NCI-H1417 (cell line): Measurements from ENCODE around the gene PHOX2B.

Experiments used
- DNase-seq, 3 experiments: peaks; one replicate each; lab custom pipeline; 2025; lab: John Stamatoyannopoulos, UW

The PHOX2B gene

GRCh38 chr4:41748571-41749475 is at the start of gene PHOX2B:
Gene PHOX2B, minus strand, starts transcription at chr4:41748725. Its CDS starts 115 bp downstream, at chr4:41748610.
- peak in 2 of 3 experiments; percentile 45 to 62 for DNase-seq

GRCh38 chr4:41797260-41797659 is 48.7 kb upstream of the PHOX2B start:
- DNase-seq, result peak in 1 of 3 experiments; percentile 43

GRCh38 chr4:41796545-41797210 is 48.2 kb upstream of the PHOX2B start:
- DNase-seq, result peak in 1 of 3 experiments; percentile 25

GRCh38 chr4:41795796-41796385 is 47.4 kb upstream of the PHOX2B start:
- peak in 1 of 3 experiments; percentile 31 for DNase-seq

- no peak for DNase-seq
Measured at GRCh38 chr4:41792166-41792565, 43.6 kb upstream of the PHOX2B start.

DNA sequence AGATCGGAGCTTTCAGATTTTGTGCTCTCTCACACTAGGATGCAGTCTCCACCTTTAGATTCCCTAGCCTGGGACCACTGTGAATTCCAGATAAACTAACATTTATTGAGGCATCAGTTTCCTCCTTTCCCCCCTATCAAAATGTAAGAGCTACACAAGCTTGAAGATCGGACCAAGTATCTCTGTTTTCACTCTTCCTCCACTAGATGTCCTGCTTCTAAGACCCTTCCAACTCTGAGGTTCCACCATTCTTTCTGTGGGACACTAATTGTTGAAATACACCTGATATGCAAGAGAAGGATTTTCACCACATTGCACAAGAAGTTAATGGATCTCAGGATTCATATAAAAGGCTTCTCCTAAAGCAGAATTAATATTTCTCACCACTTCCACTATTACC is 43.0 kb upstream of the PHOX2B start:
- no peak for DNase-seq

GRCh38 chr4:41787931-41788330 is 39.4 kb upstream of the PHOX2B start:
- DNase-seq, result no peak

DNA sequence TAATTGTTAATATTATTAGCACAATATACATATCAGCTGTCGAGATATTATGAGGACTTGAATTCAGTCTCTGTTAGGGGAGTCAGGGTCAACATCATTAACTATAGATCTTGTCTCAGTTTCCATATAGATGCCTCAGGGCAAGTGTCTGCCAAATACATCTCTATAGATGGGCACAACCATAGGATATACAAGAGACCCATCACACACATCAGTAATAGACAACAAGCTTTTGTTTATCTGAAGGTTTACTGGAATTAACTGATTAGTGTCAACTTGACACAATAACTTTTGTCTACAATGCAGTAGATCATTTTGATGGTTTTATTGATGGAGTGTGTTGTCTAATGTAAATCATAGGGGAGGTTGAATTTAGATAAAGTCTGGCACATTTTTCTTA is 37.1 kb upstream of the PHOX2B start:
- DNase-seq, result peak in 1 of 3 experiments; percentile 51

GRCh38 chr4:41784191-41784979 is 35.9 kb upstream of the PHOX2B start:
- no peak for DNase-seq

DNA sequence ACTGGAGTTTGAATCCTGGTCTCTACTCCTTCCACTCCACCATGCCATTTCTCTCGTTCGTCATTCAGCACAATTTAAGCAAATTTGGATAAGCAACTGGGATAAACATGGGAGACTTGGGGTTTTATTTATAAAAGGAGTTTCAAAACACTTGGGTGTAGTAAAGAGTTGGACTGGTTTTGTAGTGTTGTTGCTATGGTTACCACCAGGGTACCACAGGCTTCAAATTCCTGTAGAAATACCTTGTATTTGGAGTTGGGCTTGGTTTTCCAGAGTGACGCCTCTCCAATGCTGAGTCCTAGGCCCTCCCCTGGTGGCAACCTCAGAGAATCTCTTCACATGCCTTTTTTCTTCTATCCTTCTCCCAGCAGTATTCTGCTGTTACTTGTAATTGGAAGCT is 27.9 kb upstream of the PHOX2B start:
- no peak for DNase-seq

DNA sequence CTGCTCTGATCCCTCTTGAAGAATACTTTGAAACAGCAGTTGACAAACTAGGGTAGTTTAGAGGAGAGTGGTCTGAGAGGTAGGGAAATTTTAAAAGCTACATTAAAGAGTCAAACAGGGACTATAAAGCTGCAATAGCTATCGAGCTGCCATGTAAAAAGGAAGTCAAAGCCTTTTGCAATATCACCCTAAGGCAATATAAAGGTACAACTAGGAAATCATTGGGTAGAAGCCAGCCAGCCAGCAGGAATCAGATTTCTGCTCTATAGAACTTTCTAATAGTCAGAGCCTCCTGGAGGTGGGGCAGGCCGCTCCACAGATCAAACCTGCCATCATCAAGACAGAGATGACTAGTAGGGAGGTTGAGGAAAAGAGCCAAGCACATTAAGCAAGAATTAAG is 15.2 kb upstream of the PHOX2B start:
- DNase-seq, result no peak

DNA sequence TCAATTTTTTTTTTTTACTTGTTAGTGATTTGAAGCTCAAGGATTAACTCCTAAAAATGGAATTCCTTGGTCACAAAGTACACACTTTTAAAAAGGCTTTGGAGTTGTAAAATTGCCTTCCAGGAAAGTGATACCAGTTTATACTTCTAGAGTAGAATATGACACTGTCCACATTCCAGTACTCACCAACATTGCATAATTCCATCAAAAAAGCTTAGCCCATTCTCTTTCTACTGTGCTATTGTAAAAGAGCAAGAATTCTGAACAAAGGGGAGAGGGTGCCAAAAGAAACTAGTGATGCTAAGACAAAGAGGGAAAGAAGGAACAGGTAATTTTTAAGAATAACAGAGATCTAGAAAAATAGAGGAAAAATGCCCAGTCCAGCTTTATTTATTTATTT is 10.4 kb upstream of the PHOX2B start:
- DNase-seq, result no peak

DNA sequence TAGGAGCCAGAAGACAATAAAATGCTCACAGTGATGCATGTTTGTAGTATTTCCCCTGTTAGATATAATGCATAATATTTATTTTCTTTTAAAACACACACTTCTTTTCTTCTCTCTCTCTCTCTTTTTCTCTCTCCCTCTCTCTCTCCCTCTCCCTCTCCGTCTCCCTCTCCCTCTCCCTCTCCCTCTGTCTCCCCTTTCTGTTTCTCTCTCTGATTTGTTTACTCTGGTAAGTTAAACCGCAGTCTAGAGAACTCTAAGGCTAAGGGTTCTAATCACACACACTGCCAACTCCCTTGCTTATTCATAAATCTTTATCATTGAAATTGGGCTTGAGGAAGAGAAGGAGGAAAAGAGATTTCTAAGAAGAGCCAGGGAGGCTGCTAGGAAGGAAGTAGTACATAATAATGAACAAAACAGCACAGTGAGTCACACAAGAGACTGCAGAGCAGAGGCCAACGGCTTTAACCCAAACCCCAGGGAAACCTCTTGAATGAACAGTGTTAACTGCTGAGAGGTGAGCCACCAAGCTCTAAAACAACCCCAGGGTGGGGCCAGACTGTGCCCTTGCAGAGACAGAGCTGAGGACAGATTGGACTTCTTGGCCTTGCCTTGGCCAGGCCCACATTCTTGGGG is 9.1 kb upstream of the PHOX2B start:
- no peak for DNase-seq

DNA sequence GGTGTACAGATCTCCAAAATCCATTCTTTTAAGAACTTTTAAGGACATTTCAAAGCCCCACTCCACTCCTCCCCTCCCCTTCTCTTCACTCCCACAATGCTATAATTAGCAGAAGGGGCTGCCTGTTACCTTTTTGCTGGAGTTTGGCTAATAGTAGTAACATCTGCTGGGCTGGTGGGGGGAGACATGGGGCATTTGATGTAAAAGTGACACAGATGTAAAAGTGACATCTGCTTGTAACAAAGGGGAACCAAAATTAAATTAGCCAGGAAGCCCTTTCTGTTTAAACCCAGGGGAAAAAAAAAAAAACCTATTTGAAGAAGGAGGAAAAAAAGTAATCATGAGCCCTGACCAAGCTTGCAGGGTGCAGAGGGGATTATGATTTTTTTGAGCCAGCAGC is 5.4 kb upstream of the PHOX2B start:
- DNase-seq, result no peak

DNA sequence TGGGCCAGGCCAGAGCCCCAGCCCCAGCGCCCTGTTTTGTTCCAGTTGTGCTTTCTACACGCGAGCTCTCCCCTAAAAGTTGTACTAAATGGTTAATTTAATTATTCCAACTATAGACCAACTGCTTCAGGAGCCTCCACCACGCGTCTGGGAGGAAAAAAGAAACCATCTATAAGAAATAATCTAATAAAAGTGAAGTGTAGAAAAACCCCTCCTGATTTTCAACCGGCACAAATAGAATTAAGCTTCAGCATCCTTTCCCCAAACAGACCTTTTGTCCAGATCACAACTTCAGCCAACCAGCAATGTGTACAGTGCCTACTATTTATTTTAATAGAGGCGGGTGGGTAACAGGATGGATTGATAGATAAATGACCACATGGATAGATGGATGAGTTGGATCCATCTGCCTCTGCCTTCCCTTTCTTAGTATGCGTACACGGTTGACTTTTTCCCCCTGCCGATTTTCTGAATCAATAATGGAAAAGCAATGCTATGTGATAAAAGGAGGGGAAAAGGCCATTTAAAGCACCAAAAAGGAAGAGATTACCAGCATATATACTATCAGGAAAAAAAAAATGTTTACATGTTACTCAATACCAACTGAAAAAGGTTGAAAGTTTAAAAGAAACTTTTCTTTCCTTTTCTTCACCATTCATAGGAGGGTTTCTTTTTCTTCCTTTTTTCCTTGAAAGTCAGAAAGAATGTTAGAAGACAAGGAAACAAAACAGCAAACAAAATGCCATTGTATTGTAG is 3.7 kb upstream of the PHOX2B start:
- DNase-seq, result no peak

GRCh38 chr4:41751449-41752061 is 3.0 kb upstream of the PHOX2B start:
- no peak for DNase-seq

DNA sequence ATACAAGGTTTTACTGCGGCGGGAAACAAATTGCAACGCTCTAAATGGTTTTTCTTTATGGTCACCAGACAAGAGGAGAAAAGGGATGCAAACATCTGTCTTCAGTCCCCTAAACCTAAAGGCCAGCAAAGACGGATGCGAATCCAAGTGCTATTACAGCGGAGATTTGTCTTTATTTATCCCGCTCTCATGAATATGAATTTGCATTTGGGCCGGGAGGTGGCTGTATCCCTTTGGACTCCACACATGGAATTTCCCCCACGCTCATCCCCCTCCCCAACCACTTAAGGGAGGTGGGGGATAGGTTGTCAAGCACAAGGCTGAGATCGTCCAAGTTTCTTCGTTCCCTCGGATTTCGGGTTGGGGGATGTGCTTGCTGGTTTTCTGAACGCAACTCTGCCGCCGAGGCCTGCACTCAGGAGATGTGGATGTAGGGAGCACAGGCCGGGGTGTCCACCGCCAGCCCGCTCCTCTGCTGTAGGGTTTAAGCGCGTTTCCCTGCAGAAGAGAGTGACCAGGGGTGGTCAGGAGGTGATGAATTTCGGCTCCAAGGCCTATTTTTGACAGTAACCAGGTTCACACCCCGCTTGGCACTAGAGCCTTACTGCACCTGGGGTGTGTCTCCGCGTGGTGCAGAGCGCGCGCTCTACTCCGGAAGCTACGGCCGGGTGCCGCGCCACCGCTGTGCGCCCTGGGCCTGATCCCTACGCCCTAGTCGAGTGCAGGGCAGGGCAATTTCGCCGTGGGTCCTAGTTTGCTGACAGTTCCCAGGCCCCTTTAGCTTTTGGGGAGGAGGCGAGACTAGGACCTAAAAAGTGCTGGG is 2.3 kb upstream of the PHOX2B start:
- DNase-seq, result no peak

- DNase-seq, result peak; percentile 40 to 77 (median 44)
Measured at GRCh38 chr4:41750121-41750625, 1.6 kb upstream of the PHOX2B start.

DNA sequence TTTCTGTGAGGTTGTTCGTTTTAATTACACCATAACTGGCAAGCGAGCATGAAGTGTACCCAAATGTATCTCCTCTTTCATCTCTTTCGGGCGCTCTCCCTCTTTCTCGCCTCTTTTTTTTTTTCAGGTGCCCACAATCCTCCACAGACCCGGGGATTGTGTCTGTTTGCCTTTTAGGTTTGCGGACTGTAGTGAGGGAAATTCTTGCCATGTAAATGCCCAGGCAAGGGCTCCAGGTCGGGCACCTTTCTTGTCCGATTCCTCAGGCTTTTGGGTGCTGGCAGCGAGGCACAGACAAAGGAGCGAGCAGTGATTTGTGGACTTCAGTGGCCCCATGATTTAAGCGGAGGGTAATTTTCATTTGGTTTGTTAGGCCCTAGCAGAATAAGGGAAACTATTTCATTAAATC is 1.1 kb upstream of the PHOX2B start:
- DNase-seq, result peak in 1 of 3 experiments; percentile 43
